HL-60/S4 (cell line): ENCODE results near the gene MCRS1.
"Not testable (repeated sequence)": the region's sequence is repeated elsewhere in the genome, so short reads cannot be mapped to it uniquely, and the experiment has no call there.

ENCODE experiments used
- in situ Hi-C: fragments of 300-500 bp; cut with MboI; formaldehyde crosslinking; loops from 2 replicates; pipeline ENCODE4 v1.14.3; 2022; ENCODE audit warnings: low sequenced_read_pairs

The MCRS1 gene

GRCh38 chr12:49541911-49542505, 25.9 kb downstream of the MCRS1 start:
- in situ Hi-C loops, result no loop called here

- in situ Hi-C loops, result no loop called here
Observed at GRCh38 chr12:49541140-49541861, 26.6 kb downstream of the MCRS1 start.

- in situ Hi-C loops, result no loop called here
Observed at GRCh38 chr12:49540229-49541139, 27.5 kb downstream of the MCRS1 start.

GRCh38 chr12:49539406-49540228, 28.3 kb downstream of the MCRS1 start:
- in situ Hi-C loops, result no loop called here

GRCh38 chr12:49538510-49539403, 29.2 kb downstream of the MCRS1 start, which contains the start of gene KCNH3:
TSS of gene KCNH3 (plus strand) at chr12:49539030. CDS start at chr12:49539417, 387 bp downstream.
- in situ Hi-C loops, result no loop called here

GRCh38 chr12:49537752-49538509, 30.0 kb downstream of the MCRS1 start:
- in situ Hi-C loops, result no loop called here

DNA sequence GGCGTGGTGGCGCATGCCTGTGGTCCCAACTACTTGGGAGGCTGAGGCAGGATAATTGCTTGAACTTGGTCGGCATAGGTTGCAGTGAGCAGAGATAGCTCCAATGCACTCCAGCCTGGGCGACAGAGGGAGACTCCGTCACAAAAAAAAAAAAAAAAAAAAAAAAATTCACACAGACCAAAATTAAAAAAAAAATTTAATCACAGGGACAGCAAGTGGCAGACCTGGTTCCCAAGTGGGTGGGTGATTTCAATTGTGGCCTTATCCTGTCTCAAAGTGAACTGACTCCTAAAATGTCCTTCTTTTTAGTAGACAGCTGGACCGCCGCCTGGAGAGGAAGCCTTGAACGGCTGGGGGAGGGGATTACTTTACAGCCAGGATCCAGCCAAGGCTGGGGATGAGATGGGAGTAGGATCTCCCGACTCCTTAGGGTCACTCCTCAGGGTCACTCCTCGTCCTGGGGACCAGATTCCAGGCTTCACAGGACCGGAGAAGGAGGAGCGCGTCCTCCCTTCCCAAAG, 30.7 kb downstream of the MCRS1 start:
- in situ Hi-C loops, result no loop called here

GRCh38 chr12:49536526-49537071, 31.3 kb downstream of the MCRS1 start:
- in situ Hi-C loops, result no loop called here

GRCh38 chr12:49535921-49536525, 31.9 kb downstream of the MCRS1 start:
- in situ Hi-C loops, result no loop called here

GRCh38 chr12:49534731-49535278, 33.1 kb downstream of the MCRS1 start:
- in situ Hi-C loops, result no loop called here

DNA sequence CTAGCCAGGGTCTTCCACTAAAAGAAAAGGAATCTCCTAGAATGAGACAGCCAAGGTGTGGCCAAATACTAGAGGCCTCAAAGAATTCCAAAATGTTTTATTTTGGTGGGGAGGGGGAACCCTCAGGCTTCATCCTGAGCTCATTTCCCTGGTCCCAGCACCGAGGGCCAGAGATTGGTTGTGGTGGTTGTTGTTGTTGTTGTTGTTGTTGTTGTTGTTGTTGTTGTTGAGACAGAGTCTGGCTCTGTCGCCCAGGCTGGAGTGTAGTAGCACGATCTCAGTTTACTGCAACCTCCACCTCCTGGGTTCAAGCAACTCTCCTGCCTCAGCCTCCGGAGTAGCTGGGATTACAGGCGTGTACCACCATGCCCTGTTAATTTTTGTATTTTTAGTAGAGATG, 33.8 kb downstream of the MCRS1 start:
- in situ Hi-C loops, result not testable (repeated sequence)

- in situ Hi-C loops, result no loop called here
Observed at GRCh38 chr12:49533331-49533730, 34.6 kb downstream of the MCRS1 start.

DNA sequence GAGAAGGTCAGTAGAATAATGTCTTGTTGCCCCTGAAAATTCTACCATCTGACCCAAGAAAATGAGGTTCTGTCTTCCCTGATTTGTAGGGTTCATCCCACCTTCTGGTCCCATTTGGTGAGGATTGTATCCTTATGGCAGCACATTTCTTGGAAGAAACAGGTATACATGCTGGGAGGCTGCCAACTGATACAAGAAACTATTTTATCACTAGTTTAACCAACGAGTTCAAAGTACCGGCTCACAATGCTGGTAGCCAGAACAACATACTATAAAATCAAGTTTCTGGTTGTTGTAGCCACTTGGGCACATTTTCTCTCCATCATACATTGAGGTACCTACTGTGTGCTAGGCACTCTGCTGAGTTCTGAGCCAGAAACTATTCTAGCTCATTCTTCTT, 36.2 kb downstream of the MCRS1 start:
- in situ Hi-C loops, result no loop called here

GRCh38 chr12:49529414-49529813, 38.5 kb downstream of the MCRS1 start:
- in situ Hi-C loops, result loop anchor here (10.0 kb wide), 1 partner anchor 245 kb away; no protein-coding TSS in a partner anchor

GRCh38 chr12:49527361-49528130, 40.4 kb downstream of the MCRS1 start:
- in situ Hi-C loops, result loop anchor here (10.0 kb wide), 1 partner anchor 243 kb away; no protein-coding TSS in a partner anchor

- in situ Hi-C loops, result loop anchor here (10.0 kb wide), 1 partner anchor 241 kb away; no protein-coding TSS in a partner anchor
Observed at GRCh38 chr12:49525942-49526341, 42.0 kb downstream of the MCRS1 start.
